ENCODE measurements around the gene RPP38. TPM values are rescaled to one million over a fixed set of nuclear protein-coding genes. Genes with fewer than 3 reads are reported as not detected.

The RPP38 gene
- total and polyA plus RNA-seq, 2 donors (not counting 1 experiment from before 2014, with no cell fraction given): 15.4 to 26.4 TPM

GRCh38 chr10:15121707-15122106 lies 24.6 kb downstream of the RPP38 start:
- Histone ChIP-seq H3K79me2 (ENCODE audit: control insufficient read depth, insufficient read depth, low read length) (no peaks in the 10 kb centered on the region), H3K4me1 (ENCODE audit: control insufficient read depth, extremely low read depth, insufficient read depth, low read length) (peaks cover 6% of the 10 kb centered on the region), H4K20me1 (ENCODE audit: control insufficient read depth, extremely low read depth, insufficient read depth, low read length) (no peaks in the 10 kb centered on the region), H3K9ac (ENCODE audit: insufficient read depth, low read length) (no peak overlapping the region), H3K36me3 (ENCODE audit: control insufficient read depth, insufficient read depth, low read length) (peaks cover 9% of the 10 kb centered on the region), H3K27me3 (ENCODE audit: control insufficient read depth, insufficient read depth, low read length) (no peaks in the 10 kb centered on the region), H3K9me3 (ENCODE audit: control insufficient read depth, insufficient read depth, low read depth, low read length) (no peaks in the 10 kb centered on the region), H2AFZ (ENCODE audit: low read length) (no peak overlapping the region), H3K4me2 (ENCODE audit: extremely low read depth, insufficient read depth, low read length) (no peak overlapping the region), H3K4me3 (replicated peaks in 1 of 4; ENCODE audit: control extremely low read depth in 1 of 4, insufficient read depth in 1 of 4, low read depth in 3 of 4, low read length in 4 of 4) (no peak overlapping the region), H3K27ac (ENCODE audit: insufficient read depth, low read length) (no peak overlapping the region)
- peak; percentile 22 to 56 for DNase-seq (ENCODE audit: low read depth in 2 of 2)
- no peak for TF ChIP-seq EZH2 (IDR thresholded peaks at IDR 0.05; ENCODE audit: low read length, missing control alignments)
- TF ChIP-seq CTCF (conservative IDR thresholded peaks at IDR 0.05 in 1 of 2, IDR thresholded peaks at IDR 0.05 in 1 of 2; ENCODE audit: low read depth in 1 of 2, low read length in 2 of 2): no peak

GRCh38 chr10:15122477-15123030 lies 25.4 kb downstream of the RPP38 start:
- Histone ChIP-seq H3K4me1 (ENCODE audit: control insufficient read depth, extremely low read depth, insufficient read depth, low read length) (peaks cover 6% of the 10 kb centered on the region), H2AFZ (ENCODE audit: low read length) (no peak overlapping the region), H3K4me2 (ENCODE audit: extremely low read depth, insufficient read depth, low read length) (peak overlapping the region; percentile 42), H3K27me3 (ENCODE audit: control insufficient read depth, insufficient read depth, low read length) (no peaks in the 10 kb centered on the region), H3K27ac (ENCODE audit: insufficient read depth, low read length) (peak overlapping the region; percentile 6), H3K9me3 (ENCODE audit: control insufficient read depth, insufficient read depth, low read depth, low read length) (no peaks in the 10 kb centered on the region), H3K9ac (ENCODE audit: insufficient read depth, low read length) (no peak overlapping the region), H4K20me1 (ENCODE audit: control insufficient read depth, extremely low read depth, insufficient read depth, low read length) (no peaks in the 10 kb centered on the region), H3K79me2 (ENCODE audit: control insufficient read depth, insufficient read depth, low read length) (no peaks in the 10 kb centered on the region), H3K4me3 (replicated peaks in 1 of 4; ENCODE audit: control extremely low read depth in 1 of 4, insufficient read depth in 1 of 4, low read depth in 3 of 4, low read length in 4 of 4) (no peak overlapping the region), H3K36me3 (ENCODE audit: control insufficient read depth, insufficient read depth, low read length) (peaks cover 9% of the 10 kb centered on the region)
- no peak for DNase-seq (ENCODE audit: low read depth in 2 of 2)
- TF ChIP-seq CTCF (conservative IDR thresholded peaks at IDR 0.05 in 1 of 2, IDR thresholded peaks at IDR 0.05 in 1 of 2; ENCODE audit: low read depth in 1 of 2, low read length in 2 of 2) (no peak), EZH2 (IDR thresholded peaks at IDR 0.05; ENCODE audit: low read length, missing control alignments) (no peak)

GRCh38 chr10:15123749-15124184 lies 26.6 kb downstream of the RPP38 start:
- H3K9me3 ChIP-seq (ENCODE audit: control insufficient read depth, insufficient read depth, low read depth, low read length): no peaks in the 10 kb centered on the region
- TF ChIP-seq CTCF (conservative IDR thresholded peaks at IDR 0.05 in 1 of 2, IDR thresholded peaks at IDR 0.05 in 1 of 2; ENCODE audit: low read depth in 1 of 2, low read length in 2 of 2) (no peak), EZH2 (IDR thresholded peaks at IDR 0.05; ENCODE audit: low read length, missing control alignments) (no peak)
- peaks cover 9% of the 10 kb centered on the region for H3K36me3 ChIP-seq (ENCODE audit: control insufficient read depth, insufficient read depth, low read length)
- peak; percentile 90 to 93 for DNase-seq (ENCODE audit: low read depth in 2 of 2)
- no peaks in the 10 kb centered on the region for H3K79me2 ChIP-seq (ENCODE audit: control insufficient read depth, insufficient read depth, low read length)
- no peaks in the 10 kb centered on the region for H3K27me3 ChIP-seq (ENCODE audit: control insufficient read depth, insufficient read depth, low read length)
- no peak overlapping the region for H3K27ac ChIP-seq (ENCODE audit: insufficient read depth, low read length)
- H3K9ac ChIP-seq (ENCODE audit: insufficient read depth, low read length): no peak overlapping the region
- no peak overlapping the region for H3K4me3 ChIP-seq (replicated peaks in 1 of 4; ENCODE audit: control extremely low read depth in 1 of 4, insufficient read depth in 1 of 4, low read depth in 3 of 4, low read length in 4 of 4)
- no peak overlapping the region for H2AFZ ChIP-seq (ENCODE audit: low read length)
- H4K20me1 ChIP-seq (ENCODE audit: control insufficient read depth, extremely low read depth, insufficient read depth, low read length): no peaks in the 10 kb centered on the region
- peaks cover 6% of the 10 kb centered on the region for H3K4me1 ChIP-seq (ENCODE audit: control insufficient read depth, extremely low read depth, insufficient read depth, low read length)
- no peak overlapping the region for H3K4me2 ChIP-seq (ENCODE audit: extremely low read depth, insufficient read depth, low read length)
